Effector memory CD4-positive, alpha-beta T cell (primary cell): ENCODE measurements around the gene LIPK.
"Not testable (repeated sequence)": the region's sequence is repeated elsewhere in the genome, so short reads cannot be mapped to it uniquely, and the experiment has no call there.

Experiments
- DNase-seq, 3 donors: peaks; one replicate each; pipeline ENCODE4 v3.0.0-alpha.2; 2020
- H3K27ac ChIP-seq: 2 replicates; pipeline ENCODE4 v1.7.0; 2013; ENCODE audit warnings: mild to moderate bottlenecking, low read length, moderate library complexity; ENCODE audit not compliant: insufficient read depth, poor library complexity, severe bottlenecking
- H3K27me3 ChIP-seq: replicated peaks from 2 replicates; pipeline ENCODE4 v1.7.0; 2013; ENCODE audit warnings: mild to moderate bottlenecking, low read length; ENCODE audit not compliant: insufficient read depth, control insufficient read depth, poor library complexity, severe bottlenecking
- H3K36me3 ChIP-seq: 2 replicates; pipeline ENCODE4 v1.7.0; 2013; ENCODE audit warnings: mild to moderate bottlenecking, low read length, moderate library complexity; ENCODE audit not compliant: control insufficient read depth, insufficient read depth
- H3K4me1 ChIP-seq: 2 replicates; pipeline ENCODE4 v1.7.0; 2013; ENCODE audit warnings: low read length, mild to moderate bottlenecking; ENCODE audit not compliant: control insufficient read depth, insufficient read depth, poor library complexity, severe bottlenecking
- H3K4me3 ChIP-seq: 2 replicates; pipeline ENCODE4 v1.7.0; 2013; ENCODE audit warnings: low read length, low read depth, mild to moderate bottlenecking; ENCODE audit not compliant: insufficient read depth, poor library complexity, severe bottlenecking
- H3K9me3 ChIP-seq: 2 replicates; pipeline ENCODE4 v1.7.0; 2013; ENCODE audit warnings: mild to moderate bottlenecking, low read length, moderate library complexity; ENCODE audit not compliant: control insufficient read depth

LIPK gene

GRCh38 chr10:88709361-88709760, 3.3 kb downstream of the LIPK start:
- H3K27ac ChIP-seq, H3K36me3 ChIP-seq, H3K4me3 ChIP-seq, H3K27me3 ChIP-seq, H3K9me3 ChIP-seq, DNase-seq, H3K4me1 ChIP-seq: not testable (repeated sequence)

GRCh38 chr10:88715517-88715916, 9.5 kb downstream of the LIPK start:
- Histone ChIP-seq H3K27me3 (no peaks in the 10 kb centered on the region), H3K4me3 (no peak overlapping the region), H3K9me3 (no peaks in the 10 kb centered on the region), H3K4me1 (no peaks in the 10 kb centered on the region), H3K36me3 (no peaks in the 10 kb centered on the region), H3K27ac (no peak overlapping the region)
- no peak for DNase-seq

DNA sequence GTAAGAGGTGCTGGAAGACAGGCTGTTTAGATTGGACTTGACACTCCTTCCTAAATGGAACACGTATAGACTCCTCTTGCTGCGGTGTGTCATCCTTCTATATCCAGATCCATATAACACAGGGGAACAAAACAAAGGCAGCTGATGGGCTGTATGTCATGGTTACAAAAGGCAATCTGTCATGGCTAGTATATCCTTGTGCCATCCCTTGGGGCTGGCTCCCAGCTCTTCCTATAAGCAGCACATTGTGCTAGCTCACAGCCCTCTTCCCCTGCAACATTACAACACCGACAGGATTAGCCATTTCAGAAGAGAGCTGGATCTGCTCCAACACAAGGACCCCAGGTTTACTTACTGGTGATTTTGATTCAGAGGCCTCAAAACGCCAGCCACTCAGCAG, 15.3 kb downstream of the LIPK start:
- no peak for DNase-seq
- Histone ChIP-seq H3K27me3 (no peaks in the 10 kb centered on the region), H3K9me3 (no peaks in the 10 kb centered on the region), H3K4me3 (no peak overlapping the region), H3K36me3 (no peaks in the 10 kb centered on the region), H3K27ac (no peak overlapping the region), H3K4me1 (no peaks in the 10 kb centered on the region)

- Histone ChIP-seq H3K4me3 (no peak overlapping the region), H3K4me1 (no peaks in the 10 kb centered on the region), H3K27me3 (no peaks in the 10 kb centered on the region), H3K27ac (no peak overlapping the region), H3K36me3 (no peaks in the 10 kb centered on the region), H3K9me3 (no peaks in the 10 kb centered on the region)
- no peak for DNase-seq
These were observed 19.7 kb downstream of the LIPK start for GRCh38 chr10:88725798-88726197.

DNA sequence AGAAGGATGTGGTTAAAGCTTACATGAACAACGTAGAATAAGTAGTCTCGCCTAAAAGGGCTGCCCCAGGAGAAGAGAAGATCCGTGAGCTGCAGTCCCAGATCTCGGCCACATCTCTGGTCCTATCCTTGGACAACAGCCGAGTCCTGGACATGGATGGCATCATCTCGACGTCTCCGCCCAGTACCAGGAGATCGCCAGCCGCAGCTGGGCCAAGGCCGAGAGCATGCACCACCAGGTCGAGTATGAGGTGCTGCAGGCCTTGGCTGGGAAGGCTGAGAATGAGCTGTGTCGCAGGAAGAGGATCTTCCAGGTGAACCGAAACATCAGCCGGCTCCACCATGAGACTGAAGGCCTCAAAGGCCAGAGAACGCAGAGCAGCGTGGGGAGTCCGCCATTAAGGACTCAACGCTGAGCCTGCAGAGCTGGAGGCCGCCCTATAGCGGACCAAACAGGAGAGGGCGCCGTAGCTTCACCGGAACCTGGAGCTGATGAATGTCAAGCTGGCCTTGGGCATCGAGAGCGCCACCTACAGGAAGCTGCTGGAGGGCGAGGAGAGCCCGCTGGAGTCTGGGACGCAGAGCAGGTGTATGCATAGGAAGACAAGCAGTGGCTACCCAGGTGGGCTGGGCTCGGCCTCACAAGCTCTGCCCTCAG, 22.2 kb downstream of the LIPK start:
- Histone ChIP-seq H3K4me1 (no peaks in the 10 kb centered on the region), H3K27me3 (no peaks in the 10 kb centered on the region), H3K9me3 (no peaks in the 10 kb centered on the region), H3K36me3 (no peaks in the 10 kb centered on the region), H3K27ac (no peak overlapping the region), H3K4me3 (no peak overlapping the region)
- no peak for DNase-seq

DNA sequence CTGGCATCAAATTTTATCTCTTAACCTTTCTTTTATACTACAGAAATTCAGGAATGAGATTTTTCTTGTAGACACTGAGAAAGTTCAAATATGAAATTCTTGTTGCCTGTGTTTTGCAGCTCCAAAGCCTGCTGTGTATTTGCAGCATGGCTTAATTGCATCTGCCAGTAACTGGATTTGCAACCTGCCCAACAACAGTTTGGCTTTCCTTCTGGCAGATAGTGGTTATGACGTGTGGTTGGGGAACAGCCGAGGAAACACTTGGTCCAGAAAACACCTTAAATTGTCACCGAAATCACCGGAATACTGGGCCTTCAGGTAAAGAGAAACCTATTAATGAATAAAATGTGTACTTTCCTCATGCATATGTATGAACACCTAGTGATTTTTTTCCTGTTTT, 24.8 kb downstream of the LIPK start:
- DNase-seq = no peak
- Histone ChIP-seq H3K9me3 (no peaks in the 10 kb centered on the region), H3K4me1 (no peaks in the 10 kb centered on the region), H3K27me3 (no peaks in the 10 kb centered on the region), H3K27ac (no peak overlapping the region), H3K36me3 (no peaks in the 10 kb centered on the region), H3K4me3 (no peak overlapping the region)

DNA sequence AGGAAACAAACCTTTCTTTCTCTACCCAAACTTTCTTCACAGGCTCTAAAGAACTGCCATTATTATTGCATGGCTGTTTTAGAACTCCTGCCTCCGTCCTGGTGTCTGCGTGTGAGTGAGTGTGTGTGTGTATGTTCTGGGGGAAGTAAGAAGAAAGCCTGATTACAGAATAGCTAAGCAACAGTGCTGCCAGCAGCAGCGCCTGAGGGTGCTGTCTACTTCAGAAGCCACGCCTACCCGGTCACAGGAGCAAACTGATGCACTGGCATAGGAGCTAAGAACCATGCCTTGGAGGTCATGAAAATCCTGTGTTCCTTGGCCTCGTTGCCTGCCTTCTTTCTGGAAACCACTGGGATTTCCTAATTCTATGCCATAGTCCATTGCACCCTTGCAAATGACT, 25.2 kb downstream of the LIPK start:
- no peak overlapping the region for H3K27ac ChIP-seq
- H3K4me1 ChIP-seq = no peaks in the 10 kb centered on the region
- no peaks in the 10 kb centered on the region for H3K27me3 ChIP-seq
- H3K36me3 ChIP-seq = no peaks in the 10 kb centered on the region
- H3K9me3 ChIP-seq = no peaks in the 10 kb centered on the region
- no peak overlapping the region for H3K4me3 ChIP-seq
- DNase-seq = no peak

DNA sequence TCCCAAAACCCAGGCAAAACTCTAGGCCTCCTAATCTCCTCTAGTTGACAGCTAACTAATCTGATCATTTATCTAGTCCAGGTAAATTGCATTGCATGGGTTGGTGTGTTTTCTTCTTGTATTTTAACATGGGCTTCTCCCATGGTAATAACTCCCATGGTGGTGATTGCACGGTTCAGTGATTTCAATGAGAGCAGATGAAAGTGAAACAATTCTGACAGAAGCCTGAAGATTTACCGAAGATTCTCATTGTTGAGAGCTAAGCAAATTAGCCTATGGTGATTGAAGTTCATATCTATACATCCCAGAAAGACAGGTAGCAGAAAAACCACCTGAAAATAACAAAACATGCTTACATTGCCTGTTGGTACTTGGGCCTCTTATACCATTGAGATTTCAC, 27.2 kb downstream of the LIPK start:
- H3K27ac ChIP-seq = no peak overlapping the region
- DNase-seq = no peak
- no peaks in the 10 kb centered on the region for H3K27me3 ChIP-seq
- H3K9me3 ChIP-seq = no peaks in the 10 kb centered on the region
- H3K4me3 ChIP-seq = no peak overlapping the region
- H3K36me3 ChIP-seq = no peaks in the 10 kb centered on the region
- no peaks in the 10 kb centered on the region for H3K4me1 ChIP-seq

DNA sequence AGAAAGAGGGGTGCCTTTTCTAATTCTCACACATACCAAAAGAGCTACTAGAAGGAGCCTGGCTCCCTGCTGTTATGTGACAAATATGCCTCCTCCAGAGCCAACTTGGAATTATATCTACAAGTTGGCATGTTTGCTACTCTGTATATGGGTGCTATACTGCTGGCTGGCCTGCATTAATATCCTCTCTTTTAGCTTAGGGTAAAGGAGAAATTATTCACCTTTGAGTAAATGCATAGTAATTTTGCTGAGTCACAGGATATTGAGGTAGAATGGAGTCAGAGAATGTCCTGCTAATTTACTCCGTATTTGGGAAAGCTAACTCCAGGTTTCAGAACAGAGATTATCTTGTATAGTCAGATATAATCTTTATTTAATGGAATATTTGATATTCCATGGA, 29.6 kb downstream of the LIPK start:
- Histone ChIP-seq H3K9me3 (no peaks in the 10 kb centered on the region), H3K4me1 (no peaks in the 10 kb centered on the region), H3K4me3 (no peak overlapping the region), H3K27ac (no peak overlapping the region), H3K36me3 (no peaks in the 10 kb centered on the region), H3K27me3 (no peaks in the 10 kb centered on the region)
- DNase-seq = no peak

- not testable (repeated sequence) for H3K9me3 ChIP-seq, H3K27ac ChIP-seq, DNase-seq, H3K4me3 ChIP-seq, H3K4me1 ChIP-seq, H3K27me3 ChIP-seq, H3K36me3 ChIP-seq
These were observed 35.9 kb downstream of the LIPK start for GRCh38 chr10:88741921-88742320.
